Adipose tissue (tissue), 3 donors: ENCODE data around the gene ZNF780A. TPM values are rescaled to one million over a fixed set of nuclear protein-coding genes. Genes with fewer than 3 reads are reported as not detected.
"Not testable (repeated sequence)": the region's sequence is repeated elsewhere in the genome, so short reads cannot be mapped to it uniquely, and the experiment has no call there.

Experiments used
- H3K27ac ChIP-seq: one replicate; pipeline ENCODE4 v1.5.1; 2013; ENCODE audit warnings: low read depth, low read length
- whole genome bisulfite sequencing, 3 donors: extraction: QIAGEN DNeasy Blood & Tissue Kit; methylation state at CpG; one replicate each; pipeline ENCODE4 v1.1.7; 2013; 5-methylcytosine and 5-hydroxymethylcytosine counted together
- polyA plus RNA-seq, 3 donors: library from polyadenylated mRNA; stranded (reverse); fragments of 200-250 nt; gene quantifications; one replicate each; pipeline ENCODE4 v1.2.3, GENCODE V29; 2013
- donor health status: healthy with polysubstance abuse.
- donor health status: Bipolar disorder and iron deficiency.
- donor health status: healthy.

ZNF780A gene
- 10 to 100 TPM in 2 of 3 donors, 1 to 10 TPM in 1; 9.7 to 18.4 (median 17.2) TPM for polyA plus RNA-seq

DNA sequence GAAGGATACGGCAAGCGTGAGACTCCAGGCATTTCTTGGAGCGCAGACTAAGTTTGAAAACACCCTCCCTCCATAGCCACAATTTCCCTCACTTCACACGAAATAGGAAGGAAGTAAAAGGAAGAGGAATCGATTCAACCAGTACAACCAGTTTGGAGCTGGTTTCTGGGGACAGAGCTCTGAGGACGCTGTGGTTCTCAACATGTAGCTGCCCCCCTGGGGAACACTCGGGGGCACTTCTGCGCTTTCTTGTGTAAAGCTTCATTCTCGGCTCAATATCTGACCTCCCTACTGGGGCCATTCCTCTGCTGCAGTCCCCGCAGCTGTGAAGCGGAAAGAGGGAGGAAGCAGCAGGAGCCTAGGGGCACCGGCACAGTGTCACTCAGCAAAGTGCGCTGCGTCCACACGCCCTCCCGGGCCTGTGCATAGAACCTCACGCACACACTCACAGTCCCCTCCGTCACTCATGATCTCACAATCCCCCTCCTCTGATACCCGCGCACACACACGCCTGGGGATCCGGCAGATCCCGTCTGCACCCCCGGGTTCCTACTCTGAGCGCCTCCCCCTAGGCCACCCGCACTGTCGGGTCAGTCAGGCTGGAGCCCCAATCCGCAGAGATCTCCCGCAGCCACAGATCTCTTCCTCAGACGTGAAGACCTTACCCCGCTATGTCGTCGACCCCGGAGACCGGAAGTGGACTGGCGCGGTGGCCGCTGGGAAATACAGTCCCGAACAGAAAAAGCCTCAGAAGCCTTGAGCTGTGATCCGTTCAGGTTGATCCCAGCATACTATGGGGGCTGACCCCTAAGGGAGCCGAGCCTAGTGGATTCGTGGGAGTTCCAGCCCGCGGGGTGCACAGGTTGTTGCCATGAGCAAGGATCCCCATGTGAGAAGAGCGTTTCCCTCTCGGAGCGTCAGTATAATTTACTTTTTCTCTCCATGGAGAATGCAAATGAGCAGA, at the start of gene ZNF780A:
ZNF780A (minus strand) TSS at position 703 of the 964 bp plus-strand sequence. CDS start 6,190 bp downstream, outside the sequence.
- peak within 1 kb of the TSS; percentile 48 for H3K27ac ChIP-seq
- 0 to 1% (median 1%) methylated on average over 47 of the region's 47 CpGs for WGBS, 3 donors

DNA sequence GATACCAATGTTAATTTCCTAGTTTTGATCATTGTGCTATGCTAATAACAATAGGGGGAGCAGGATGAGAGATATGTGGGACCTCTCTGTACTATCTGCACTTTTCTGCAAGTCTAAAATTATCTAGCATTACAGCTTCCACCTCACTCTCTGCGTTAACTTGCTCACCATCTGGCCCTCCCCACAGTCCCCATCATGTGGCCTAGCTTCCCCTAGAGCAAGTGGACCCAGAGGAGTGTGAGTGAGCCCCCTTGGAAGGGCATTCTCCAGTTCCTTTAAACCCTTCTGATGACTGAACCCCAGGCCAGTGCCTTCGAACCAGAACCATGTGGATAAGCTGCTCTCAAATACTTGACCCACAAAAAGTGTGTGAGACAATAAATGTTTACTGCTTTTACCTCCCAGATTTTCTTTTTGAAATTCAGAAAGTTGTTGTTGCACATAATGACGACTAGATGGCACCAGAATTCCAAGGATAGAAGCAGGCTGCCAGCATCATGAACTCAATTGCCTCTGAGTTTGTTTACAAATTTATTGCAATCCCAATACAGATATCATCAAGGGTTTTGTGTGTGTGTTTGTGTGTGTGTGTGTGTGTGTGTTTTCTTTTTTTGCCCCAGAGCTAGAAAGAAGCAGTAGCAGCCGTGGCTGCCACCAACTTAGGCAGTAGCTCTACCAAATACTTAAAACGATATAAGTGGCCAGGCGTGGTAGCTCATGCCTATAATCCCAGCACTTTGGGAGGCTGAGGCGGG, 49.0 kb upstream of the ZNF780A start:
- 28 to 35% (median 34%) methylated on average over 7 of the region's 7 CpGs for WGBS, 3 donors
- no peak overlapping the region for H3K27ac ChIP-seq

DNA sequence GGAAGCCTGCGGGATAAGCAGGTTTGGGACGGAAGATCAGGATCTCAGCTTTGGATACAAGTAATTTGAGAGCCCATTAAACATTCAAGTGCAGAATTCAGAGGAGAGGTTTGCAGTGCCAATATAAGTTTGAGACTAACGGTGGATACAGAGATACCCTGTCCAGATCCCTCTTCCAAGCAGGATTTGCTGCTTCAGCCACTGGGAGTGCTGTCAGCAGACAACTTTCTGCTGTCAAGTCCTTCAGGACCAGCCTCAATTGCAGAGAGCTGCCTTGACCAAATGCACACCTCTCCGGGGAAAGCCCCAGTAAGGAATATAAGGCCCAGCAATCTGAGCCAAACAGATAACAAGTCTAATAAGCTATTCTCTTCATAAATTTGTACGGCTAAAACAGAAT, 46.1 kb upstream of the ZNF780A start:
- 67 to 84% (median 79%) methylated on average over 5 of the region's 5 CpGs for WGBS, 3 donors
- no peak overlapping the region for H3K27ac ChIP-seq

DNA sequence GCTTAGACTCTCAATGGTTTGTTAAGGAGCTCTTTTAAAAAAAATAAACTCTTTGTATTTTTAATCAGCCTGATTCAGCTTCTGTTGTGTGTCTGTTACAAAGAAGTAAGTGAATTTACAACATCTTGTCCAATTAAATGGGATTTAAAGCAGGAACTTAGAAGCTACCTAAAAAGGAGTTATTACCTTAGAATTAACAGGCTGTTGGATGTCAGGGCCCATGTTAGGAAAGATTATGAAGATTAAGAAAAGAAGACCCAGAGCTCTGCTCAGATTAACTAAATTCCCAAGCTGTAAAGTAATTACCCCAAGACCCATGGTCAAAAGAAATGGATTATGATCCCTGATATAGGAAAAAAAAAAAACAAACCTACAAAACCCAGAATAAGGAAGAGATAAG, 44.1 kb upstream of the ZNF780A start:
- no peak overlapping the region for H3K27ac ChIP-seq

DNA sequence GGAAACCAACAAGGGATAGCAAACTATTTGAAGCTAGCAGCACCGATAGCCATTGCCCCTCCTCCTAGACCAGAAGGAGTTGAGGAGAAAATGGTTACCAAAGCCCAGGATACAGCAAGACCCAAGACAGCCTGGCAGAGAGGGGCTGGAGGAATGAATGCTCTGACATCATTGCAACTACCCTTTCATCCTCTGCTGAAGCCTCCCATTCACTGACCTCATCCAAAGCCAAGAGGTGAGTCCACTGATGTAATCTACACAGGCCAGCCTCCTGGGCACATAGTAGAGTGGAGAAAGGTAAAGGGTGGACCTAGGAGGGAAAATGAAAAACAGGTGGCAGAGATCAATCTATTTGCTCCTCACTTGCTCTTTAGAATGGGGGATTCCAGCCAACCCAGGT, 42.7 kb upstream of the ZNF780A start:
- 65 to 77% (median 70%) methylated on average over 1 of the region's 1 CpG for WGBS, 3 donors
- H3K27ac ChIP-seq, result no peak overlapping the region

DNA sequence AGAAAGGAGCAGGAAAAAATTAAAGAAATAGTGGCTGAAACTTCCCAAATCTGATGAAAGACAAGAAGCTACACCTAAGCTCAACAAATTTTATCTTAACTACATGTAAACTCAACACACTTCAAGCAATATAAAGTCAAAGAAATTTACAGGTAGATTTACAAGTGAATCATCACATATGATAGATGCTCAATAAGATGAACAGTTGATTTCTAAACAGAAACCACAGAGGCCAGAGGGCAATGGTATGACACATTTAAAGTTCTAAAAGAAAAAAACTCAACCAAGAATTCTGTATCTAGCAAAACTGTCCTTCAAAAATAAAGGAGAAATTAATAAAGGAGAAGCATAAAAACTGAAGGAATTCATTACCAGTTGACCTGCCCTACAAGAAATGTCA, 39.3 kb upstream of the ZNF780A start:
- no peak overlapping the region for H3K27ac ChIP-seq

DNA sequence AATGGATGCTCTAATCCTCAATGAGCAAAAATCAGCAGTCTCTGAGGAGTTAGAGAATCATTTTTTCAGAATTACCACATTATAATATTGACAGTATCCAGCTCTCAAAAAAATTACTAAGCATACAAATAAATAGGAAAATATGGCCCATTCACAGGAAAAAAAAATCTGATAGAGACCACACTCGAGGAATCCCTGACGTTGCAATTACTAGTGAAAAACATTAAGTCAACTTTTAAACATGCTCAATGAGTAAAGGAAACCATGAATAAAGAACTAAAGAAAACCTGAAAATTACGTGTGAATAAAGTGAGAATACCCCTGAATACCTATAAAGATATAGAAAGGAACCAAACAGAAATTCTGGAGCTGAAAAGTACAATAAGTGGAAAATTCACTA, 38.7 kb upstream of the ZNF780A start:
- H3K27ac ChIP-seq, result no peak overlapping the region
- WGBS, 3 donors, result 41 to 63% (median 61%) methylated on average over 3 of the region's 3 CpGs

DNA sequence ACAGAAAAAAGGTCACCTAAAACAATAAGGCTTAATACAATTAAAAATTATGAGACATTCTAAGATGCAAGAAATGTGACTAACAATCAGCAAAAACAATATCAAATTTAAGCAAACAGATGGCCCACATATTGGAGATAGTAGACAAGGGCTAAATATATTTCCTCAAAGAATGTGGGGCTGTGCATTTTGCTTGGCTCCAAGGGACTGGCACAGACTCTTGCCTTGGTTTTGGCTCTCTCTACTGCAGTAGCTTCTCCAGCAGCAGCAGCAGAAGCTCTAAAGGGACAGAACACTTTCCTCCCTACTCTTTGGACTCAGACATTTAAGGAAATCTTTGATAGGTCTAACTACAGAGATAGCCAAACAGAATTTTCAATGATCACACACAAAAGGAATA, 38.2 kb upstream of the ZNF780A start:
- H3K27ac ChIP-seq, result no peak overlapping the region

DNA sequence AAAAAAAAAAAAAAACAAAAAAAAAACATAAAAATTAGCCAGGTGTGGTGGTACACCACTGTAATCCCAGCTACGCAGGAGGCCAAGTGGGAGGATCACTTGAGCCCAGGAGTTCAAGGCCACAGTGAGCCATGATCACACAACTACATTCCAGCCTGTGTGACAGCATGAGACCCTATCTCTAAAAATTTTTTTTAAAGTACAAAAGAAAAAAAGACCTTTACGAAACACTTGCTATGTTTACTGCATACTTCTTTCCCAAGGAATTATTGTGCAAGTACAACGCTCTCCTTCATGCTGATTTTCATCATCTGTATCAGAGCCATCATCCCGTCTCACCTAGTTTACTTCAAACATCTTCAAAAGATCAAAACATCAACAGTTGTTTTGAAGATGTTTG, 28.6 kb upstream of the ZNF780A start:
- WGBS, 3 donors, result 82 to 90% (median 83%) methylated on average over 4 of the region's 4 CpGs
- no peak overlapping the region for H3K27ac ChIP-seq

DNA sequence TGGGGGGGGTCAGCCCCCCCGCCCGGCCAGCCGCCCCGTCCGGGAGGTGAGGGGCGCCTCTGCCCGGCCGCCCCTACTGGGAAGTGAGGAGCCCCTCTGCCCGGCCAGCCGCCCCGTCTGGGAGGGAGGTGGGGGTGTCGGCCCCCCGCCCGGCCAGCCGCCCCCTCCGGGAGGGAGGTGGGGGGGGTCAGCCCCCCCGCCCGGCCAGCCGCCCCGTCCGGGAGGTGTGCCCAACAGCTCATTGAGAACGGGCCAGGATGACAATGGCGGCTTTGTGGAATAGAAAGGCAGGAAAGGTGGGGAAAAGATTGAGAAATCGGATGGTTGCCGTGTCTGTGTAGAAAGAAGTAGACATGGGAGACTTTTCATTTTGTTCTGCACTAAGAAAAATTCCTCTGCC, 27.9 kb upstream of the ZNF780A start:
- H3K27ac ChIP-seq, result not testable (repeated sequence)
- 85 to 96% (median 93%) methylated on average over 8 to 11 of the region's 25 CpGs for WGBS, 3 donors

DNA sequence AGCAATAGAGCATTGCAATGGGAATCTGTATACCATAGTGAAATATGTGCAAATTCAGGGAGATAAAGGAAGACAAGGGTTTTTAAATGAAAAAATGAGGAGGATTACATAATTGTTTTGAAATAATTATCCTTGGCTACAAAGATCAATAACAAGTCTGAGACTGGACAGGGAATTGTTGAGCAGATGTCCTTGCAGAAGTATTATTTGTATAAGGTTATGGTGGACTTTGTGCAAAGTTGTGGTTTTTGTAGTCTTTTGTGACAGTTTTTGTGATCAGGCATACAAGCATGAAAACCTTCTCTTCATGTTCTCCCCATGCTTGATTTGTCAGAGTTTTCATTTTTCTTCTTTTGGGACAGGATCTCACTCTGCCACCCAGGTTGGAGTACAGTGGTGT, 25.3 kb upstream of the ZNF780A start:
- H3K27ac ChIP-seq, result no peak overlapping the region

DNA sequence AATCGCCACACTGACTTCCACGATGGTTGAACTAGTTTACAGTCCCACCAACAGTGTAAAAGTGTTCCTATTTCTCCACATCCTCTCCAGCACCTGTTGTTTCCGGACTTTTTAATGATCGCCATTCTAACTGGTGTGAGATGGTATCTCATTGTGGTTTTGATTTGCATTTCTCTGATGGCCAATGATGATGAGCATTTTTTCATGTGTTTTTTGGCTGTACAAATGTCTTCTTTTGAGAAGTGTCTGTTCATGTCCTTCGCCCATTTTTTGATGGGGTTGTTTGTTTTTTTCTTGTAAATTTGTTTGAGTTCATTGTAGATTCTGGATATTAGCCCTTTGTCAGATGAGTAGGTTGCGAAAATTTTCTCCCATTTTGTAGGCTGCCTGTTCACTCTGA, 23.4 kb upstream of the ZNF780A start:
- 82 to 98% (median 96%) methylated on average over 1 to 3 of the region's 6 CpGs for WGBS, 3 donors
- not testable (repeated sequence) for H3K27ac ChIP-seq

DNA sequence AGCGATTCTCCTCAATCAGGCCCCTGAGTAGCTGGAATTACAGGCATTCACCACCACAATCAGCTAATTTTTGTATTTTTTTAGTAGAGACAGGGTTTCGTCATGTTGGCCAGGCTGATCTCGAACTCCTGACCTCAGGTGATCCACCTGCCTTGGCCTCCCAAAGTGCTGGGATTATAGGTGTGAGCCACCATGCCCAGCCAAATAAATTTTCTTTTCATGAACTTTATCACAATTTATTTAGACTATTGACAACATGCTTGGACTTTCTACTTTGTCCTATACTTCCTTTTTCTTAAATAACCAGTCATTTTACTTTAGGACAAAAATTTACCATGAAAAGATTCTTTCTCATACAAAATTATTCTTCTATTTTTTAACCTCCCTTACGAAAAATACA, 21.5 kb upstream of the ZNF780A start:
- 60 to 68% (median 63%) methylated on average over 4 of the region's 4 CpGs for WGBS, 3 donors
- not testable (repeated sequence) for H3K27ac ChIP-seq

DNA sequence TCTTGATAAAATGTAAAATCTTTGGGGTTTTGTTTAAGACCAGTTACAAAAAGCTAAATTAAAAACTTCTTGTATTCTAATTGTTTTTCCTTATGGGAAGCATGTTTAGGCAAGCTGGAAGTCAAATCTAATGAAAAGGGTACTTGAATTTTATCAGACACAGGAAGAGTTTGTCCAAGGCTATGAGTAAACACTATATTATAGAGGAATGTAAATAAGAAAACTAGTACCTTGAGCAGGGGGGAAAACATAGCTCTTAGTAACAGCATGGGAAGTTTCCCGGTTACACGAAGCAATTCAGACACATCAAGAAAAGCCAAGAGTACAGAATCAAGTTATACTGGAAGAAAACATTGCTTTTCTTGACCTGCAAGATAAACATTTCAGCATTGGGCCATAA, 19.8 kb upstream of the ZNF780A start:
- no peak overlapping the region for H3K27ac ChIP-seq
- WGBS, 3 donors, result 40 to 90% (median 68%) methylated on average over 2 of the region's 2 CpGs

DNA sequence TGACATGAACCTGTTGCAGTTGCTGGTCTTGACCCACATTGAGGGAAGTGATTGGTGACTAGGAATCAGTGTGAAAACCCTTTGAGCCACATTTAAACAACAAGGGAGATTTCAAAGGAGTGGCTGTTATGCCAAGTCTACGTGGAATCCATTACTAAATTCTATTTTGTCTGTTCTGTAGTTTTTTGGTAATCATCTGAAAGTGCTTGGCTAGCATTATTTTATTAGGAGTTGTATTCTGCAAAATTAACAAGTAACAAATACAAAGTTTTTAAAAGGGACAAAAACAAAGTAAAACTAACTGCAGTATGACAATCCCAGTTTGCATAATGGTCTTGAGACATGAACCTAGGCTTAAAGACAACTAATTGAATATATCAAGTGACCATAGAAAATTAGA, 14.0 kb upstream of the ZNF780A start:
- no peak overlapping the region for H3K27ac ChIP-seq
- 42 to 61% (median 47%) methylated on average over 1 of the region's 1 CpG for WGBS, 3 donors

DNA sequence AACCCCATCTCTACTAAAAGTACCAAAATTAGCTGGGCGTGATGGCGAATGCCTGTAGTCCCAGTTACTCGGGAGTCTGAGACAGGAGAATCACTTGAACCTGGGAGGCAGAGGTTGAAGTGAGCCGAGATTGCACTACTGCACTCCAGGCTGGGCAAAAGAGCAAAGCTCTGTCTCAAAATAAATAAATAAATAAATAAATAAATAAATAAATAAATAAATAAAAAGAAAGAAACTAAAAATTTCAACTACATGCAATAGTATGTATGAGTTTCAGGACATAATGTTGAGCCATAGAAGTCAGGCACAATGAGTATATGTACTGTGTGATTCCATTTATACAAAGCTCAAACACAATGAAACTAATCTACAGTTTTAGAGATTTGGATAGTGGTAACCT, 12.9 kb upstream of the ZNF780A start:
- 82 to 91% (median 90%) methylated on average over 4 of the region's 4 CpGs for WGBS, 3 donors

DNA sequence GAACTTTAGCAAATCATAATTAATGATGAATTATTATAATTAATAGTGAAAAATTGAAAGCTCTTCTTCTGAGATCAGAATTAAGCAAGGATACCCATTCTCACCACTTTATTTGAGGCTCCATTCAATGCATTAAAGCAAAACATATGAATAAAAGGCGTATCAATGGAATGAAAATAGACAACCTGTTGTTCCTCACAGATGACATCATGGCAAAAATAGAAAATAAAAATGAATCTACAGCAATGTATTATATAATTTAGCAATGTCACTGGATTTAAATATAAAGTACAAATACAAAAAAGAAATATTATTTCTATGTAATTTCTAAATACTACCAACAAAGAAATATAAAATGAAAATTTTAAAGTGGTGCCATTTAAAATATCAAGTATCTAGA, 11.1 kb upstream of the ZNF780A start:
- 63 to 90% (median 78%) methylated on average over 1 of the region's 1 CpG for WGBS, 3 donors
- H3K27ac ChIP-seq, result no peak overlapping the region

More for the DNA sequence above, 12.9 kb upstream of the ZNF780A start:
- H3K27ac ChIP-seq, result no peak overlapping the region

DNA sequence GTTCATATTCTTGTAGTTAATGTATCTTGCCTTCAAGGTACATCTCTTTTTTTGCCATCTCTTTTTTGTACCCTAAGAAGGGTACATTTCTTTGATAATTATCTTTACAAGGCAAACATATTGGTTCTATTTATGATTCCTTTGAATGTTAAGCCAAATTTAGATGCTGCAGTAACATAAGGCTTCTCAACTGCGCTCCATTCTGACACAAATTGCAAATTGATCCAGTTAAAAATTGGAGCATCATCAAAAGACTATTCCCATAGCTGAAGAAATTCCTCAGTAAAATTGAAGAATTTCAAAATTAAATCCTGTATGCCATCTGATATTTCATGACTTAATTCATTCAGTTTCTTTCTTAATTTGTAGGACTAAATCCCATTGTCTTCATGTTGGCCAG, 2.7 kb upstream of the ZNF780A start:
- H3K27ac ChIP-seq, result no peak overlapping the region
- 91 to 95% (median 92%) methylated on average over 1 of the region's 1 CpG for WGBS, 3 donors

DNA sequence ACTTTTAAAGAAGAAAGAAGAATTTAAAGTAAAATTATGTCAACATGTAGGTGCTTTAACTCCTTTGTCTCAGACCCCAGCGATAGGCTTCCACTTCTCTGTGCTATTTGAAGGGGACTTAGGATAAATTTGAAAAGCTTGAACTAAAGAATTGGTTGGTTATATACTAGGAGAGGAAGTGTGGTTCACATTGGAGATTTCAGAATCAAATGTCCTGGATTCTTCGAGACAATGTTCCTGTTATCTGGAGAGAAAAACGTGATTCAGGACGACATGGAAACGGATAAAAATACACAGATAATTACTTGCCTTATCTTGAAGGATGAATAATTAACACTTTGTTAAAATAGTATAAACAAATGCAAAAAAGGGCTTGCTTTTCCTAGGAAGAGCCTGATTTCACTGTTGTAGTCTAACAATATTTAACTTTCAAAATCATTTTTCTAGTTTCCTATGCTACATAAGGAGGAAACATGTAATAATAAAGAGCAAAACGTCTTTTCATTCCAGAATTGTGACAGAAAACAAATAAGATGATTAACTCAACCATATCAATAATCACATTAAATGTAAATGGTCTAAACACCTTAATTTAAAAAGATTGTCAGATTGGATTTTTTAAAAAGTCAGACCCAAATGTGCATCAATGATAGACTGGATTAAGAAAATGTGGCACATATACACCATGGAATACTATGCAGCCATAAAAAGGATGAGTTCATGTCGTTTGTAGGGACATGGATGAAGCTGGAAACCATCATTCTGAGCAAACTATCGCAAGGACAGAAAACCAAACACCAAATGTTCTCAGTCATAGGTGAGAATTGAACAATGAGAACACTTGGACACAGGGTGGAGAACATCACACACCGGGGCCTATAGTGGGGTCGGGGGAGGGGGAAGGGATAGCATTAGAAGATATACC, 724 bp upstream of the ZNF780A start:
- WGBS, 3 donors, result 41 to 46% (median 44%) methylated on average over 10 of the region's 10 CpGs
- H3K27ac ChIP-seq, result peak overlapping the region; percentile 48
